Measurements from ENCODE around the gene GLB1L3. TPM values are rescaled to one million over a fixed set of nuclear protein-coding genes. Genes with fewer than 3 reads are reported as not detected.

Gene GLB1L3
- polyA plus RNA-seq, 1 experiment, result not detected

GRCh38 chr11:134287561-134287960 lies 11.4 kb downstream of the GLB1L3 start:
- no peaks in the 10 kb centered on the region for H3K27me3 ChIP-seq (ENCODE audit: control insufficient read depth, insufficient read depth, low read length)
- POLR2A ChIA-PET, result no interaction called here
- H3K27ac ChIP-seq (ENCODE audit: low read depth, low read length), result no peak overlapping the region
- H3K4me3 ChIP-seq (ENCODE audit: low read depth, low read length), result no peak overlapping the region
- TF ChIP-seq CTCF (IDR thresholded peaks at IDR 0.05; ENCODE audit: low read depth, low read length), result no peak
- no peak for DNase-seq (ENCODE audit: low read depth, low spot score)
- H3K9me3 ChIP-seq (ENCODE audit: control insufficient read depth, insufficient read depth, low read length), result no peaks in the 10 kb centered on the region; the same call in 1 of the 2 replicates
- CTCF ChIA-PET, result no interaction called here

DNA sequence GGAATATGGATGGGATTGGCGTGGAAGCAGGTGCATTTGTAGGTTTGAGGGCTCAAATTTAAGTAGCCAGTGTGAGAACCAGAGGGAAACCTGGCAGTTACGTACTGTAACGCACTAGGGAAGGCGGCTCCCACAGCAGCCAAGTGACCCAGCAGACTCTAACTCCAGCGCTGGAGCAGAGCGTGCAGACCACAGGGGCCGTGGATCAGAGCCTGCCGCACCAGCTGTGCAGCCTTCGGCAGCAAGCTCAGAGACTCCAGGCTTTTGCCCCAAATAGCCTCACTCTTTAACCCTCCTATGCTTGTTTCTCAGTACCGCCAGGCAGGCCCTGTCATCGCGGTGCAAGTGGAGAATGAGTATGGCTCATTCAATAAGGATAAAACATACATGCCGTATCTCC lies 12.3 kb downstream of the GLB1L3 start:
- CTCF ChIA-PET, result no interaction called here
- no peak for DNase-seq (ENCODE audit: low read depth, low spot score)
- Histone ChIP-seq H3K4me3 (ENCODE audit: low read depth, low read length) (no peak overlapping the region), H3K27ac (ENCODE audit: low read depth, low read length) (no peak overlapping the region), H3K9me3 (ENCODE audit: control insufficient read depth, insufficient read depth, low read length) (no peaks in the 10 kb centered on the region; the same call in 1 of the 2 replicates), H3K27me3 (ENCODE audit: control insufficient read depth, insufficient read depth, low read length) (no peaks in the 10 kb centered on the region)
- POLR2A ChIA-PET, result no interaction called here
- no peak for TF ChIP-seq CTCF (IDR thresholded peaks at IDR 0.05; ENCODE audit: low read depth, low read length)

DNA sequence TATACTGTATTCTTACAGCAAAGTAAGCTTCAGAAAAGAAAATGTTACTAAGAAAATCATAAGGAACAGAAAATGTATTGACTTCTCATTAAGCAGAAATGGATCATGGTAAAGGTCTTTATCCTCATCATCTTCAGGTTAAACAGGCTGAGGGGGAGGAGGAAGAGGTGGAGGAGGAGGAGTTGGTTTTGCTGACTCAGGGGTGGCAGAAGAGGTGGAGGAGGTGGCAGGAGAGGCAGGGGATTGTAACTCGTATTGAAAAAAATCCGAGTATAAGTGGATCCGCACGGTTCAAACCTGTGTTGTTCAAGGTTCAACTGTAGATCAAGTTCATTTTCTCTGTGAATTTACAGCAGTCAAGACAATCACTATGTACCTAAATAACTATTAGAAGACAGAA lies 13.0 kb downstream of the GLB1L3 start:
- DNase-seq (ENCODE audit: low read depth, low spot score), result no peak
- Histone ChIP-seq H3K9me3 (ENCODE audit: control insufficient read depth, insufficient read depth, low read length) (no peaks in the 10 kb centered on the region; the same call in 1 of the 2 replicates), H3K4me3 (ENCODE audit: low read depth, low read length) (no peak overlapping the region), H3K27ac (ENCODE audit: low read depth, low read length) (no peak overlapping the region), H3K27me3 (ENCODE audit: control insufficient read depth, insufficient read depth, low read length) (no peaks in the 10 kb centered on the region)
- no peak for TF ChIP-seq CTCF (IDR thresholded peaks at IDR 0.05; ENCODE audit: low read depth, low read length)
- ChIA-PET POLR2A (no interaction called here), CTCF (no interaction called here)

DNA sequence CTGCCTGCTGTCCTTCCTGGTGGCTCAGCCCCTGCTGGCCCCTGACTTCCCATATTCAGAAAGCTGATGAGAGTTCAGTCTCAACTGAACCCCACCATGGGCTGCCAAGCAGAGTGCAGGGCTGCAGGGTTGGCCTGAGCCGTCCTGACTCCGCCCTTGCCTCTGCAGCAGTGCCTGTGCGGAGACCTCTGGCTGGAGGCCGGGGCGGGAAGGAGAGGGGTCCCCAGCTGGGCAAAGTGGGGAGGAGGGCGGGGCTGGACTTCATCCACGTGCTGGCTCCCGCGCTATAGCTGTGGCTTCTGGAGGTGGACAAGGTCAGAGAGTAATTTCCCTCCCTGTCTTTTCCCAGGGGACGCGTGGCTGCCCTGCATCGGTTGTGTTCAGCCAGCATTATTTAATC lies 13.6 kb downstream of the GLB1L3 start:
- H3K27me3 ChIP-seq (ENCODE audit: control insufficient read depth, insufficient read depth, low read length), result no peaks in the 10 kb centered on the region
- H3K4me3 ChIP-seq (ENCODE audit: low read depth, low read length), result no peak overlapping the region
- H3K9me3 ChIP-seq (ENCODE audit: control insufficient read depth, insufficient read depth, low read length), result no peaks in the 10 kb centered on the region; the same call in 1 of the 2 replicates
- H3K27ac ChIP-seq (ENCODE audit: low read depth, low read length), result no peak overlapping the region
- no peak for DNase-seq (ENCODE audit: low read depth, low spot score)
- TF ChIP-seq CTCF (IDR thresholded peaks at IDR 0.05; ENCODE audit: low read depth, low read length), result no peak
- ChIA-PET CTCF (no interaction called here), POLR2A (no interaction called here)

- Histone ChIP-seq H3K4me3 (ENCODE audit: low read depth, low read length) (no peak overlapping the region), H3K27me3 (ENCODE audit: control insufficient read depth, insufficient read depth, low read length) (no peaks in the 10 kb centered on the region), H3K27ac (ENCODE audit: low read depth, low read length) (no peak overlapping the region), H3K9me3 (ENCODE audit: control insufficient read depth, insufficient read depth, low read length) (no peaks in the 10 kb centered on the region; the same call in 1 of the 2 replicates)
- CTCF ChIA-PET, result no interaction called here
- POLR2A ChIA-PET, result interaction anchor here (0.6 kb wide), 1 partner anchor 19 kb away, joined by 3 read pairs; no protein-coding TSS in a partner anchor
- no peak for TF ChIP-seq CTCF (IDR thresholded peaks at IDR 0.05; ENCODE audit: low read depth, low read length)
- DNase-seq (ENCODE audit: low read depth, low spot score), result no peak
These were observed 14.5 kb downstream of the GLB1L3 start for GRCh38 chr11:134290646-134291045.
